ENCODE measurements around the gene CD109.

- TF ChIP-seq CTCF (IDR thresholded peaks at IDR 0.05), result no peak
- no peak for TF ChIP-seq EZH2 (IDR thresholded peaks at IDR 0.05)
Measured at GRCh38 chr6:73870907-73871306, 174.9 kb downstream of the CD109 start.
